Measurements from ENCODE around the gene SNAI1.

Gene SNAI1

GRCh38 chr20:49936153-49937026, 46.4 kb upstream of the SNAI1 start, which contains the start of gene RNF114 (continued):
- TF ChIP-seq TSHZ2 (CRISPR knock-in tag; IDR thresholded peaks at IDR 0.05) (no peak), CSRNP3 (CRISPR knock-in tag; IDR thresholded peaks at IDR 0.05) (no peak), OSR1 (CRISPR knock-in tag; IDR thresholded peaks at IDR 0.05) (no peak), RARB (CRISPR knock-in tag; IDR thresholded peaks at IDR 0.05) (no peak), TOX (CRISPR knock-in tag; IDR thresholded peaks at IDR 0.05; ENCODE audit: borderline replicate concordance) (no peak), ZFP3 (CRISPR knock-in tag; IDR thresholded peaks at IDR 0.05) (no peak), GLIS3 (CRISPR knock-in tag; IDR thresholded peaks at IDR 0.05) (no peak), ZNF8 (CRISPR knock-in tag; IDR thresholded peaks at IDR 0.05) (no peak), ARNTL (CRISPR knock-in tag; IDR thresholded peaks at IDR 0.05; ENCODE audit: borderline replicate concordance, low read depth) (no peak), PPARA (CRISPR knock-in tag; IDR thresholded peaks at IDR 0.05; ENCODE audit: borderline replicate concordance) (no peak)

DNA sequence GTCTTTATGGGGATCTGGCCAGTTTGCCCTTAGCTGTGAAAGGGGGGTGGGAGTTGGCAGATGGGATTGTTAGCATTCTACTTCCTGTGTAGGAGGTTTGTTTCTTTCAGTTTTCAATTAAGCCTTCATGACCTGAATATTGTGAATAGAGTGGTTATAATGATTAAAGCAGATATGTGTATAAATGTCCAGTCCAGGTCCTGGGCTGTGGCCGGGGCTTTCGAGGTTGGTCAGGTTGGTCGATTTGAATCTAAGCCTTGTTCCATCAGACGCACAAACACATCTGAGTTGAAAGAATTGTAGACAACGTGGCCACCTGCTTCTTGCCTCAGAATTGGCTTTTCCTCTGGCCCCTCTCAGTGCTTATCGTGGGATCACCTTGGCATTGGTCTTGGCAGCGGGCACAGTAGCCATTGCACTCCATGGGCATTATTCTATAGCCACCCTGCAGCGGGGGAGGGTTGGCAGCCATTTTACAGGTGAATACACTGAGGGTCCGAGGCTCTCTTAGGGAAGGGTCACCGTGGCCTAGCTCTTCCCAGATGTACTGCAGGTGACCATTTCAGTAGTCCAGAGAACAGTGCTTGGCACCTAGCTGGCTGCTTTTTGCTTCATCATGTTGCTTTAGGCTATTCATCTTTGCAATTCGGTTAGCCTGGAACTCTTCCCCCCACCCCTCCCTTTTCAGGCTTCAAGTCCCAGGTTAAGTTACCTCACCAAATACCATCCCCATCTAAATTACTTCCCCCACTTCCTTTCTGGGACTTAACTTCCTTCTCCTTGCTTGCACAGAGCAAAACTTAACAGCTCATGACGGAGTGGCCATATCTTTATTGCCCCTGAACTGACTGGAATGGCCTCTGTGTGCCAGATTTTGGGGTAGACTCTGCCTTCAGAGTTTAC, 45.5 kb upstream of the SNAI1 start:
- TF ChIP-seq OSR1 (CRISPR knock-in tag; IDR thresholded peaks at IDR 0.05), result no peak
- no peak for TF ChIP-seq ESRRG (CRISPR knock-in tag; IDR thresholded peaks at IDR 0.05)
- no peak for TF ChIP-seq TSHZ2 (CRISPR knock-in tag; IDR thresholded peaks at IDR 0.05)
- TF ChIP-seq BACH2 (CRISPR knock-in tag; IDR thresholded peaks at IDR 0.05; ENCODE audit: borderline replicate concordance), result no peak
- no peak for TF ChIP-seq RARB (CRISPR knock-in tag; IDR thresholded peaks at IDR 0.05)
- TF ChIP-seq ZFP30 (CRISPR knock-in tag; IDR thresholded peaks at IDR 0.05), result no peak
- no peak for TF ChIP-seq ZFP3 (CRISPR knock-in tag; IDR thresholded peaks at IDR 0.05)
- no peak for TF ChIP-seq CSDC2 (CRISPR knock-in tag; IDR thresholded peaks at IDR 0.05)
- no peak for TF ChIP-seq POU6F1 (CRISPR knock-in tag; IDR thresholded peaks at IDR 0.05; ENCODE audit: borderline replicate concordance, low read depth)
- no peak for TF ChIP-seq GLIS3 (CRISPR knock-in tag; IDR thresholded peaks at IDR 0.05)
- TF ChIP-seq PATZ1 (CRISPR knock-in tag; IDR thresholded peaks at IDR 0.05; ENCODE audit: borderline replicate concordance), result no peak
- no peak for TF ChIP-seq ZNF565 (CRISPR knock-in tag; conservative IDR thresholded peaks at IDR 0.05; ENCODE audit: low read depth)

More for the DNA sequence above, 45.5 kb upstream of the SNAI1 start:
- peak; percentile 2; the same call in 1 of the 3 replicates for ATAC-seq
